Neural cell (in vitro differentiated cells): ENCODE results near the gene OXSR1.

Experiments
- TAF1 ChIP-seq: IDR thresholded peaks from 2 replicates; pipeline ENCODE4 v1.6.1; 2012; ENCODE audit warnings: low read depth
- TF ChIP-seq, protein P1 (sequence below): fragments of 450-650 bp; IDR thresholded peaks from 2 replicates; pipeline ENCODE4 v1.5.1; 2014; ENCODE audit warnings: antibody characterized with exemption, mild to moderate bottlenecking, moderate library complexity; ENCODE audit not compliant: poor library complexity, severe bottlenecking

DNA sequence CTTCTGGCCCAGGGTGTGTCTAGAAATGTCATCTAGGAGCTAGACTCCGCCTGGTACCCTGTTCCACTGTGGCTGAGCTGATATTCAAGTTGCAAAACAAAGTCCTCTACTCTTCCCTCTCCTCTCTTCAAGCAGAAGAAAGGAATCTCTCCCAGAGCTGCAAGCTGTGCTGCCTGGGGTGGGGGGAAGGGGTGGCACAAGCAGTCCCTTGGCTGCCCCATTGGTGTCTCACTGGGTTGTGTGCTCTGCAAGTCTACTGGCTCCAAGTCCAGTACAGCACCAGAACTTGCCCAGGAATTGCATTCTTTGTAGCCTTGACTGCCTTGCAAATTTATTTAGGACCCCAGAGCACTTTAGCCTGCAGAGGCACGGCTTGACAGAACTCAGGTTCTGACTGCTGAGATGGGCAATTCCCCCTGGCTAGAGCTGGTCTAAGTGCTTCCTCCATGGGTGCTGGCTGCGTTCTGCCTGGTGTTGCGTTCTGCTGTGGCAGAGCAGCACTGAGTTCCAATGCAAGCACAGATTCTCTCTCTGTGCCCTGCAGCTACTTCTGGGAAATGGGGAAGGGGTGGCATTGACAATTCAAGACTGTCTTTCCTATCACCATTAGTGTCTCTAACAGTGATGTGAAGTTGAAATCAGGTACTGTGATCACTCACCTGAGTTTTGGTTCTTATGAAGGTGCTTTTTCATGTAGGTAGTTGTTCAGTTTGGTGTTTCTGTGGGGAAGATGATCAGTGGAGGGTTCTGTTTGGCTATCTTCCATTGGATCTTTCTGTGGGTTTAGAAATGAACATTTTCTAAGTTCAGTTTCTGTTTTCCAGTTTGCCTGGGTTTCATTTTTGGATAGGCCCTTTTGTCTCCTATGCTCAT is 39.5 kb downstream of the OXSR1 start:
- TF ChIP-seq, protein P1, sequence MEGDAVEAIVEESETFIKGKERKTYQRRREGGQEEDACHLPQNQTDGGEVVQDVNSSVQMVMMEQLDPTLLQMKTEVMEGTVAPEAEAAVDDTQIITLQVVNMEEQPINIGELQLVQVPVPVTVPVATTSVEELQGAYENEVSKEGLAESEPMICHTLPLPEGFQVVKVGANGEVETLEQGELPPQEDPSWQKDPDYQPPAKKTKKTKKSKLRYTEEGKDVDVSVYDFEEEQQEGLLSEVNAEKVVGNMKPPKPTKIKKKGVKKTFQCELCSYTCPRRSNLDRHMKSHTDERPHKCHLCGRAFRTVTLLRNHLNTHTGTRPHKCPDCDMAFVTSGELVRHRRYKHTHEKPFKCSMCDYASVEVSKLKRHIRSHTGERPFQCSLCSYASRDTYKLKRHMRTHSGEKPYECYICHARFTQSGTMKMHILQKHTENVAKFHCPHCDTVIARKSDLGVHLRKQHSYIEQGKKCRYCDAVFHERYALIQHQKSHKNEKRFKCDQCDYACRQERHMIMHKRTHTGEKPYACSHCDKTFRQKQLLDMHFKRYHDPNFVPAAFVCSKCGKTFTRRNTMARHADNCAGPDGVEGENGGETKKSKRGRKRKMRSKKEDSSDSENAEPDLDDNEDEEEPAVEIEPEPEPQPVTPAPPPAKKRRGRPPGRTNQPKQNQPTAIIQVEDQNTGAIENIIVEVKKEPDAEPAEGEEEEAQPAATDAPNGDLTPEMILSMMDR: no peak
- TF ChIP-seq TAF1: no peak
